Esophagus squamous epithelium (tissue), 5 donors: Measurements from ENCODE around the gene TLK2. TPM values are rescaled to one million over a fixed set of nuclear protein-coding genes. Genes with fewer than 3 reads are reported as not detected.
"Not testable (repeated sequence)": the region's sequence is repeated elsewhere in the genome, so short reads cannot be mapped to it uniquely, and the experiment has no call there.

Experiments
- DNase-seq: peaks from one replicate; lab custom pipeline; 2025; lab: John Stamatoyannopoulos, UW
- H3K27ac ChIP-seq, 4 donors: fragments of 200-600 bp; sonication (generic); one replicate each; pipeline ENCODE4 v1.5.1; 2016 to 2019; ENCODE audit warnings: mild to moderate bottlenecking in 1 of 4
- H3K27me3 ChIP-seq, 4 donors: fragments of 200-600 bp; sonication (generic); 1 replicate in 3 of 4; 2 replicates in 1 of 4; pipeline versions ENCODE4 v1.5.1 to v1.6.0; 2017 to 2021; ENCODE audit warnings: antibody characterized with exemption in 1 of 4
- H3K36me3 ChIP-seq, 3 donors: fragments of 200-600 bp; sonication (generic); one replicate each; pipeline ENCODE4 v1.5.1; 2016 to 2019
- H3K4me1 ChIP-seq, 3 donors: fragments of 200-600 bp; sonication (generic); one replicate each; pipeline ENCODE4 v1.5.1; 2017 to 2019
- H3K4me3 ChIP-seq, 4 donors: fragments of 200-600 bp; sonication (generic); 1 replicate in 3 of 4; 2 replicates in 1 of 4; pipeline ENCODE4 v1.5.1; 2016 to 2019; ENCODE audit warnings: mild to moderate bottlenecking in 2 of 4, moderate library complexity in 1 of 4
- H3K9me3 ChIP-seq, 3 donors: fragments of 200-600 bp; sonication (generic); one replicate each; pipeline ENCODE4 v1.5.1; 2016 to 2019
- CTCF ChIP-seq, 6 experiments: fragments of 450-650 bp in 4 of 6; fragments of 200-600 bp in 2 of 6; sonication (generic) in 2 of 6; IDR thresholded peaks; one replicate each; pipeline ENCODE4 v1.5.1; 2016 to 2019; ENCODE audit warnings: antibody characterized with exemption in 6 of 6, mild to moderate bottlenecking in 4 of 6, moderate library complexity in 4 of 6
- POLR2A ChIP-seq, 4 donors: fragments of 450-650 bp; IDR thresholded peaks; one replicate each; pipeline ENCODE4 v1.6.1; 2017; ENCODE audit warnings: antibody characterized with exemption in 4 of 4, mild to moderate bottlenecking in 4 of 4, moderate library complexity in 3 of 4
- WGBS, 2 donors: methylation state at CpG; one replicate each; pipeline ENCODE4 v1.1.5; 2018; 5-methylcytosine and 5-hydroxymethylcytosine counted together
- intact Hi-C: fragments of 100-400 bp; cut with DNase I; formaldehyde crosslinking; loops from one replicate; pipeline ENCODE4 v1.15.0; 2022
- total RNA-seq, 4 donors: library from RNA; depleted of rRNA; stranded (reverse); fragments of >200 nt; gene quantifications; one replicate each; pipeline ENCODE4 v1.1.0, GENCODE V29; 2016
- donor health status: DM: yes; HTN: yes; CAD: no.

Gene TLK2
- total RNA-seq, 4 donors from 2014 or later = 13.2 to 35.5 (median 28.0) TPM

DNA sequence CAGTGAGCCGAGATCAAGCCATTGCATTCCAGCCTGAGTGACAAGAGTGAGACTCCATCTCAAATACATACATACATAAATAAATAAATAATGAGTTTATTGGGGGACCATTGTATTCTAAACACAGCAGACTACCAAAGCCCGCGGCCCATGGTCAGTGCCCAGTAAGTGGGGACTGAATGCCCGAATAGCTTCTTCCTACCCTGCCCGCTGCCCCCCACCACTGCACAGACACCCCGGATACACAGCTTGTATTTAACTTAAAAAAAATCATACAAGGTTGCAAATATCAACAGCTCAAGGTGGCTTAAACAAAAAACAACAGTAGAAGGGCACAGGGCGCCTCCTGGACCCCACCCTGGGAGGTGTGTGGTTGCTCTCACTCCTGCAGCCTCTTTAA lies 22.6 kb upstream of the TLK2 start:
- DNase-seq = no peak
- H3K27me3 ChIP-seq = peaks cover 0 to 3% (median 0%) of the 10 kb centered on the region in 4 donors
- WGBS, 2 donors = 90% methylated on average over 7 of the region's 7 CpGs

DNA sequence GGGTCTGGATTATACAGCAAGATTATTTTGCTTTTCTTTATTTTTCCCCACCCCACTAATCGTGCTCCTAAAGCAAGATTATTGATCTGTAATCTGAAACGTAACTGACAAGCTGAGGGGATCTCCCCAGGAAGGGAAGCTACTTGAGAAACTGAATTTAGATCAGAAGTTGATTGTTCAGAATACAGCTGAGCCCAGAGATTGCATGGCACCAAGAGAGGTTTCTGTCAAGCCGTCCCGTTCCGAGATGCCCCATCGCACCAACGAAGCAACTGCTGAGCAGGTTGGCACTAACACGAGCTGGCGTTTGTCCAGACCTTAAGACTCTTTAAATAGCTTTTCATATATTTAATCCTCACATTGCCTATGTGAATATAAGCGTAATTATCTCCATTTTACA lies 20.1 kb upstream of the TLK2 start:
- intact Hi-C loops, H3K9me3 ChIP-seq, H3K4me3 ChIP-seq, DNase-seq, H3K27me3 ChIP-seq, H3K4me1 ChIP-seq, H3K27ac ChIP-seq, H3K36me3 ChIP-seq: not testable (repeated sequence)
- WGBS, 2 donors = 32 to 47% methylated on average over 10 of the region's 10 CpGs

More for the DNA sequence above, 22.6 kb upstream of the TLK2 start:
- no peak overlapping the region for H3K4me3 ChIP-seq
- intact Hi-C loops = no loop called here
- peaks cover 0 to 5% (median 0%) of the 10 kb centered on the region in 3 donors for H3K4me1 ChIP-seq
- TF ChIP-seq CTCF (IDR thresholded peaks at IDR 0.05) = no peak
- TF ChIP-seq POLR2A (IDR thresholded peaks at IDR 0.05) = no peak
- no peaks in the 10 kb centered on the region for H3K9me3 ChIP-seq
- H3K36me3 ChIP-seq = no peaks in the 10 kb centered on the region
- H3K27ac ChIP-seq = no peak overlapping the region

GRCh38 chr17:62464422-62464821 lies 14.2 kb upstream of the TLK2 start:
- DNase-seq, intact Hi-C loops, H3K36me3 ChIP-seq, H3K9me3 ChIP-seq, H3K27me3 ChIP-seq, H3K4me1 ChIP-seq, H3K27ac ChIP-seq, H3K4me3 ChIP-seq: not testable (repeated sequence)
- 85 to 93% methylated on average over 3 of the region's 3 CpGs for WGBS, 2 donors

GRCh38 chr17:62465271-62465670 lies 13.4 kb upstream of the TLK2 start:
- intact Hi-C loops, H3K36me3 ChIP-seq, H3K4me3 ChIP-seq, DNase-seq, H3K4me1 ChIP-seq, H3K27ac ChIP-seq, H3K27me3 ChIP-seq, H3K9me3 ChIP-seq: not testable (repeated sequence)
- WGBS, 2 donors = 97 to 100% methylated on average over 5 of the region's 7 CpGs

DNA sequence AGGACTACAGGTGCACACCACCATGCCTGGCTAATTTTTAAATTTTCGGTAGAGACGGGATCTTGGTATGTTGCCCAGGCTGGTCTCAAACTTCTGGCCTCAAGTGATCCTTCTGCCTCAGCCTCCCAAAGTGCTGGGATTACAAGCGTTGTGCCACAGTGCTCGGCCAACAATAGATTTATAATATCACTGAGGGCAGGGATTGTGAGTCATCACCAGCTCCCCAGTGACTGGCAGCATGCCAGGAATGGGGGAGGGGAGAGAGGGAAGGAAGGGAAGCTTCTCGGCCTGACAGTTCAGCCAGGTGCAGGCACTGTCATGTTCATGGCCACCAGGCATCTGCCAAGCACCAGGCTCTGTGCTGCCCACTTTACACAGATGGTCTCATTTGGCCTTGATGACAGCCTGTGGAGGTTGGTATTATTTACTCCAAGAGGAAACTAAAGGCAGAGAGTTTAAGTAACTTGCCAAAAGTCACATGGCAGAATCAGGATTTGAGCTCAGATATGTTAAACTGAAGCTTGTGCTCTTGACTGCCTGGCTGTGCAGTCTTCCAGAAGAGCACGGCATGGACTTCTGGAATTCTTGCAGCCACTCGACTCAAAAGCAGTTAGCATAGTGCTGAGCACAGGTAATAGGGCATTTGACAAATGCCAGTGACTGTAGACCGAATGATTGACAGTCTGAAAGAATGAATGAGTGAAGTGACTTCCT lies 7.8 kb upstream of the TLK2 start:
- H3K9me3 ChIP-seq, H3K36me3 ChIP-seq, intact Hi-C loops, H3K27me3 ChIP-seq, DNase-seq, H3K4me3 ChIP-seq: not testable (repeated sequence)
- H3K4me1 ChIP-seq = peaks cover 3 to 24% (median 8%) of the 10 kb centered on the region in 3 donors
- WGBS, 2 donors = 11 to 27% methylated on average over 3 of the region's 8 CpGs
- peak overlapping the region in 2 of 4 donors; percentile 3 to 54 for H3K27ac ChIP-seq

- Histone ChIP-seq H3K4me1 (peaks cover 3 to 24% (median 8%) of the 10 kb centered on the region in 3 donors), H3K27ac (peak overlapping the region in 1 of 4 donors; percentile 54)
- intact Hi-C loops, H3K4me3 ChIP-seq, H3K27me3 ChIP-seq, H3K9me3 ChIP-seq, DNase-seq, H3K36me3 ChIP-seq: not testable (repeated sequence)
- WGBS, 2 donors = 73 to 78% methylated on average over 3 to 8 of the region's 9 CpGs
Measured at GRCh38 chr17:62471380-62471880, 7.2 kb upstream of the TLK2 start.

GRCh38 chr17:62473030-62473982 lies 5.3 kb upstream of the TLK2 start:
- 59 to 62% methylated on average over 8 of the region's 8 CpGs for WGBS, 2 donors
- H3K36me3 ChIP-seq, intact Hi-C loops, DNase-seq, H3K4me3 ChIP-seq, H3K9me3 ChIP-seq, H3K27me3 ChIP-seq: not testable (repeated sequence)
- Histone ChIP-seq H3K27ac (peak overlapping the region in 3 of 4 donors; percentile 51 to 62 (median 58)), H3K4me1 (peaks cover 3 to 38% (median 8%) of the 10 kb centered on the region in 3 donors)

DNA sequence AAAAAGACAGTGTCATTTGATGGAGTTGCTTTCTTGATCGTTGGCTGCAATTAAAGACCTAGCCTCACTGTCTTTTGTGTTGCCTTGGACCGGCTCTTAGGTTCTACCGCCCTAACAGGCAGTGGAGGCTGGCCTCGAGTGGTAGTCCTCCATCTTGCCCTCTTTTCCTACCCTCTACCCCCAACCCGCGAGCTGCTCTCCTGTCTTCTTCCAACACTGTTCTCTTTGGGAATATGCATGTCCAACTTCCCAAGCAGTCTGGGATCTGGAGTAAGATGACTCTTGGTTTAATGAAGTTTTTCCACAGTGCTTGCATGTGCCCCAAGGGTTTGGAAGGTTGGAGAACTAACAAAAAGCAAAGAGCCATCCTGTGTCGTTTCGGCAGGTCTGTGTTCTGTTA lies 1.5 kb upstream of the TLK2 start:
- Histone ChIP-seq H3K4me3 (peak overlapping the region in 3 of 4 donors; percentile 75 to 89 (median 87)), H3K27ac (peak overlapping the region in 3 of 4 donors; percentile 91 to 98 (median 98)), H3K4me1 (peaks cover 0 to 51% (median 6%) of the 10 kb centered on the region in 3 donors)
- H3K36me3 ChIP-seq, DNase-seq, H3K27me3 ChIP-seq, intact Hi-C loops, H3K9me3 ChIP-seq: not testable (repeated sequence)
- 85 to 87% methylated on average over 8 of the region's 8 CpGs for WGBS, 2 donors

GRCh38 chr17:62477718-62478408 lies 762 bp upstream of the TLK2 start:
- 0 to 19% methylated on average over 1 to 3 of the region's 61 CpGs for WGBS, 2 donors
- H3K9me3 ChIP-seq, intact Hi-C loops, DNase-seq, H3K27me3 ChIP-seq: not testable (repeated sequence)
- peaks cover 0 to 13% (median 0%) of the 10 kb centered on the region in 3 donors for H3K36me3 ChIP-seq
- peaks cover 0 to 56% (median 6%) of the 10 kb centered on the region in 3 donors for H3K4me1 ChIP-seq
- peak overlapping the region; percentile 75 to 89 (median 85) for H3K4me3 ChIP-seq
- peak overlapping the region; percentile 91 to 98 (median 98) for H3K27ac ChIP-seq

DNA sequence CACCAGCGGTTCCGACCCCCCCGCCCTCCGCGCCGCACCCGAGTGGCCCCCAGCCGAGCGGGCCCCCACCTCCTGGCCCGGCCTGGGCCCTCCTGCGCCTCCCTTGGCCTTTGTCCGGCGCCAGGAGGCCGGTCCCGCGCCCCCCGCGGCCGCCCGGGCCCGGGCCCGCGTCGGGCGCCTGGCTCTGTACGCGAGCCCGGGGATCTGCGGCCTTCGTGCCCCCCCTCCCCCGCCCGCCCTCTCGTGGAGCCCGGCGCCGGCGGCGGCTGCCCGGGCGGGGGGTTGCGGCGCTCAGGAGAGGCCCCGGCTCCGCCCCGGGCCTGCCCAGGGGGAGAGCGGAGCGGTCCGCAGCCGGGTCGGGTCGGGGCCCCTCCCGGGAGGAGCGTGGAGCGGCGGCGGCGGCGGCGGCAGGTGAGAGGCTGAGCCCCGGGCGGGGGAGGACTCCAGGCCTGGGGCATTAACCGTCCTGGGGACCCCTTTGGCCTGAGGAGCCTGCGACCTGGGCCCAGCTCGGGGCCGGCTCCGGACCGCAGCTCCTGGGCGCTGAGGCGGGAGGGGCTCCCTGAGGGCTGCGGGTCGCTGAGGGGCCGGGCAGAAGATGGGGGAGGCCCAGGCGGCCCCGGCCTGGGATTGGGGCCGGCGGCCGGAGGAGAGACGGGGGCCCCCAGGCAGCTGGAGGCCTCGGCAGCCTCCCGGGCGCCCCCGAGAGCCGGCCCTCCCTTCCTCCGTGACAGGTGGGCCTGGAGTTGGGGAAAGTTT lies 434 bp downstream of the TLK2 start:
- intact Hi-C loops, H3K27me3 ChIP-seq, DNase-seq, H3K9me3 ChIP-seq: not testable (repeated sequence)
- Histone ChIP-seq H3K4me1 (peaks cover 0 to 57% (median 6%) of the 10 kb centered on the region in 3 donors), H3K4me3 (peak overlapping the region; percentile 75 to 89 (median 85)), H3K27ac (peak overlapping the region; percentile 91 to 98 (median 98)), H3K36me3 (peaks cover 0 to 22% (median 0%) of the 10 kb centered on the region in 3 donors)
- WGBS, 2 donors = 0% methylated on average over 7 of the region's 84 CpGs; no CpG with 5 or more reads in 1 of the 2 donors
